RWPE2 (cell line): ENCODE data around the gene MAN1C1.

Experiments
- ATAC-seq: fragments of 200-7000 bp; cut with Tn5 transposase; 3 replicates; pipeline ENCODE4 v1.9.1; 2021; ENCODE audit warnings: low read depth
- DNase-seq: peaks from one replicate; pipeline ENCODE4 v3.0.0-alpha.2; 2020; ENCODE audit warnings: low spot score
- H3K27ac ChIP-seq: fragments of 450-650 bp; 2 replicates; pipeline ENCODE4 v1.5.1; 2017; ENCODE audit warnings: mild to moderate bottlenecking; ENCODE audit not compliant: poor library complexity, severe bottlenecking
- H3K27me3 ChIP-seq: fragments of 250-450 bp; sonication (Bioruptor Pico); 2 replicates; pipeline ENCODE4 v1.5.1; 2021; ENCODE audit warnings: mild to moderate bottlenecking, moderate library complexity; ENCODE audit not compliant: insufficient read depth, poor library complexity, severe bottlenecking
- H3K36me3 ChIP-seq: fragments of 250-450 bp; sonication (Bioruptor Pico); 2 replicates; pipeline ENCODE4 v1.5.1; 2020; ENCODE audit warnings: low read depth, mild to moderate bottlenecking, moderate library complexity
- H3K4me1 ChIP-seq: fragments of 250-450 bp; sonication (Bioruptor Pico); 2 replicates; pipeline ENCODE4 v1.5.1; 2021; ENCODE audit warnings: mild to moderate bottlenecking, moderate library complexity; ENCODE audit not compliant: insufficient read depth, poor library complexity, severe bottlenecking
- H3K4me3 ChIP-seq: fragments of 250-450 bp; sonication (Bioruptor Pico); 2 replicates; pipeline ENCODE4 v1.5.1; 2021; ENCODE audit warnings: mild to moderate bottlenecking, moderate library complexity; ENCODE audit not compliant: severe bottlenecking
- H3K9me3 ChIP-seq: fragments of 250-450 bp; sonication (Bioruptor Pico); 2 replicates; pipeline ENCODE4 v1.5.1; 2021; ENCODE audit warnings: mild to moderate bottlenecking, moderate library complexity; ENCODE audit not compliant: severe bottlenecking
- TF ChIP-seq, protein P1 (sequence below): fragments of 450-650 bp; IDR thresholded peaks from one replicate; pipeline ENCODE4 v1.5.1; 2017; ENCODE audit warnings: mild to moderate bottlenecking, moderate library complexity; ENCODE audit not compliant: poor library complexity, severe bottlenecking

Gene MAN1C1

DNA sequence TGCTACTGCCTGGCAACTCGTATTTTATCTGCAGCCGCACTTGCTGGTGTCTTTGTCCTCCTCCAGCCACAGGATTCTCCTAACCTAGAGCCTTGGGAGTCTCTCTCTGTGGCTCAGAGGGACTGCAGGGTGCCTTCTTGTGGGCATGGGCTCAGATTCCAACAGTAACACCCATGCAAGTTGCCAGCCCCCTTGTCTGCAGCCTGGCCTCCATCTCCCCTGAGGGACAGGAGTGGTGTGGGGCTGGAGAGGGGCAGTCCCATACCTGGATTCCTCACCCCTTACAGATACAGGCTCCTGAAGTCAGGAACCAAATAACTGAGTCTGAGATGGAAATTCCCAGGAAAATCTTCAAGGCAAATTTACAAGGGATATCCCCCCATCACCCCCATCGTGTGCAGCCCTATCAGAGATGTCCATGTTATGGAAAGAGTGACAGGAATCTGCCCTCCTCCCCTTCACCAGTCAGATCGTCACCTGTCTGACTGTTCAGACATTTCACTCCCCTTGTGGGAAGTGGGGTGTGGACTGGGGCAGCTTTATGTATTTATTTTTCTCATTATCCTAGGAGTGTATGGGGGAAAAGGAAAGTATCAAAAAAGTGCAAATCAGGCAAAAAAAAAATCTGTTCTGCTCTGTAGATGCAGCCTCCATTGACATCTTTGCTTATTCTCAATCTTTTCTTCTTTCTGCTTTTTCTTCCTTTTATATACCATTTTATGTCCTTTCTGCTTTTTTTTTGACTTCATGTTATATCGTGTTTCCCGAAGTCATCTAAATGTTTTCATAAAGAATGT is 70.8 kb downstream of the MAN1C1 start:
- no peaks in the 10 kb centered on the region for H3K27me3 ChIP-seq
- no peak overlapping the region for H3K4me3 ChIP-seq
- H3K27ac ChIP-seq, result no peak overlapping the region
- H3K36me3 ChIP-seq, result no peaks in the 10 kb centered on the region
- TF ChIP-seq, protein P1, sequence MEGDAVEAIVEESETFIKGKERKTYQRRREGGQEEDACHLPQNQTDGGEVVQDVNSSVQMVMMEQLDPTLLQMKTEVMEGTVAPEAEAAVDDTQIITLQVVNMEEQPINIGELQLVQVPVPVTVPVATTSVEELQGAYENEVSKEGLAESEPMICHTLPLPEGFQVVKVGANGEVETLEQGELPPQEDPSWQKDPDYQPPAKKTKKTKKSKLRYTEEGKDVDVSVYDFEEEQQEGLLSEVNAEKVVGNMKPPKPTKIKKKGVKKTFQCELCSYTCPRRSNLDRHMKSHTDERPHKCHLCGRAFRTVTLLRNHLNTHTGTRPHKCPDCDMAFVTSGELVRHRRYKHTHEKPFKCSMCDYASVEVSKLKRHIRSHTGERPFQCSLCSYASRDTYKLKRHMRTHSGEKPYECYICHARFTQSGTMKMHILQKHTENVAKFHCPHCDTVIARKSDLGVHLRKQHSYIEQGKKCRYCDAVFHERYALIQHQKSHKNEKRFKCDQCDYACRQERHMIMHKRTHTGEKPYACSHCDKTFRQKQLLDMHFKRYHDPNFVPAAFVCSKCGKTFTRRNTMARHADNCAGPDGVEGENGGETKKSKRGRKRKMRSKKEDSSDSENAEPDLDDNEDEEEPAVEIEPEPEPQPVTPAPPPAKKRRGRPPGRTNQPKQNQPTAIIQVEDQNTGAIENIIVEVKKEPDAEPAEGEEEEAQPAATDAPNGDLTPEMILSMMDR, result no peak
- ATAC-seq (no peak), DNase-seq (no peak)
- no peaks in the 10 kb centered on the region for H3K9me3 ChIP-seq
- no peaks in the 10 kb centered on the region for H3K4me1 ChIP-seq

DNA sequence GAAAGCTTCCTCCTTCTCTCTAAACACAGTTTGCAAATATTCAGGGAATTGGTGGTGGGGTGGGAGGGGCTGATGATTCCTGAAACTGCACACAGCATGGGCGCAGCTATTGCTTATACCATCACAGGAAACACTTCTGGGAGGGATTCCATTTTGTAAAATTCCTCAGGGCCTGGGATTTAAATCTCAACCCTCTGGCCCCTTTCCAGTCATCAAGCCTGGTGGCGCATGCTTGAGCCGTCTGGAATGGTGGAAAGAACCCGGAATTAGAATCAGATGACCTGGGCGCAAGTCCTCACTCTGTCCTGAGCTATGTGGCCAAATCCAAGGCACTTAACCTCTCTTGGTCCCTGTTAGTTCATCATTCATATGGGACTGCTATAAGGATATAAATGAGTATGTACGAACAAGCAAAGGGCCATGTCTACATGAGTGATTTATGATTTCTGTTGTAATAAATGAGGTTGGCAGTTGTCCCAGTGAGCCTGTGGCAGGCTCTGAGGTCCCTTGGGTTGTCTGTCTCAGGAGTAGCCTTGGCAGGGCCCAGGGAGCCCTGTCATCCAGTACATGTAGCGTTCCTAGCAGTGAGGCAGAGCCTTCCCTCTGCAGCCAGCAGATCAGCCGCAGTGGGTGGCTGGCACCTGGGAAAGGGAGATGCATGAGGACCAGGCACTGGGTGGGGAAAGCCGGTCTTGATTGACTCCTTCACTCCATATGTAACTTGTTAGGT is 72.0 kb downstream of the MAN1C1 start:
- no peaks in the 10 kb centered on the region for H3K4me1 ChIP-seq
- H3K36me3 ChIP-seq, result no peaks in the 10 kb centered on the region
- no peaks in the 10 kb centered on the region for H3K9me3 ChIP-seq
- DNase-seq (no peak), ATAC-seq (no peak)
- TF ChIP-seq, protein P1, result no peak
- no peak overlapping the region for H3K4me3 ChIP-seq
- no peaks in the 10 kb centered on the region for H3K27me3 ChIP-seq
- H3K27ac ChIP-seq, result no peak overlapping the region

DNA sequence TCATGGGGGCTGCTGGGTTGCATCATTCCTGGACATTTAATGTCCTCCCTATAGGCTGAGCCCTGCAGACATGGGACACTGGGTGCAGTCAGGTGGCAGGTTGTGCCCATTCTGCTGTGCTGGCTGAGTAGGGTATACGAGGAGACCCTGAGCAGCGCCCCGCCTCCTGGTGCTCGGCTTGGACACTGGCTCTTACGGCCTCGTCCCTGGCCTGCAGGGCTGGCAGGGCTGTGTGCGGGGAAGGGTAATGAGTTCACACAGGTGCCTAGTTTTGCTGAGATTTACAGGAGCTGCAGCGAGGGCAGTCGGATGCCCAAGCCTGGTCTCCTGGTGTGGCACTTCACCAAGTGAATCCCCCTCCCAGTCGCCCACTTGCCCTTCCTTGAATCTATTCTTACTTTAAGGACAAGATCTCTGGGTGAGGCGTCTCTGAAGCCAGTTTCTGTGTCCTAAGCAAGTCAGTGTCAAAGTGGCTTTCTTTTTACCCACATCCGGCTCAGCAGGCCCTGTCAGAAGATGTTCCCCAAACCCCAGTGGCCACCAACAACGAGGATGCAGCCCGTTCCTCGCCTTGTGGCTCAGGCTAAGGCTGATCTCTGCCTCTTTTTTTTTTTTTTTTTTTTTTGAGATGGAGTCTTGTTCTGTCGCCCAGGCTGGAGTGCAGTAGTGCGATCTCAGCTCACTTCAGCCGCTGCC is 73.2 kb downstream of the MAN1C1 start:
- Histone ChIP-seq H3K36me3 (no peaks in the 10 kb centered on the region), H3K27me3 (no peaks in the 10 kb centered on the region), H3K27ac (no peak overlapping the region), H3K4me1 (no peaks in the 10 kb centered on the region), H3K4me3 (no peak overlapping the region), H3K9me3 (no peaks in the 10 kb centered on the region)
- DNase-seq (no peak), ATAC-seq (no peak)
- TF ChIP-seq, protein P1, result no peak

DNA sequence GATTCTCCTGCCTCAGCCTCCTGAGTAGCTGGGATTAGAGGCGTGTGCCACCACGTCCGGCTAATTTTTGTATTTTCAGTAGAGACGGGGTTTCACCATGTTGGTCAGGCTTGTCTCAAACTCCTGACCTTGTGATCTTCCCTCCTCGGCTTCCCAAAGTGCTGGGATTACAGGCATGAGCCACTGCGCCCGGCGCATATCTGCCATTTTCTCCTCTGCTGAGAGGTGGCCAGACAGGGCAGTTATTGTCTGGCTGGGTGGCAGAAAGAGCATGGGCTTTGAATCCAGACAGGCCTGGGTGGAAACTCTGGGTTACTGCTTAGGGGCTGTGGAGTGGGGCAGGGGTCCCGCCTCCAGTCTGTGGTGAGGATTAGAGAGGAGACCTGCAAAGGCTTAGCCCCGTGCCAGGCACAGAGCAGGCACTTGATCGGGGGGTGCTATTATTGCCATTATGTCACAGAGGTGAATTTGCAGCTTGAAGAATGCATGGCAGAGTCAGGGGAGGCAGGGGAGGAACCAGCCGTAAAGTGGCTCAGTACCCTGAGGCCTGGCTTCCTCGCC is 73.9 kb downstream of the MAN1C1 start:
- Histone ChIP-seq H3K4me1 (peaks cover 5% of the 10 kb centered on the region), H3K9me3 (no peaks in the 10 kb centered on the region), H3K27ac (no peak overlapping the region), H3K4me3 (no peak overlapping the region), H3K36me3 (no peaks in the 10 kb centered on the region), H3K27me3 (no peaks in the 10 kb centered on the region)
- TF ChIP-seq, protein P1, result no peak
- DNase-seq (no peak), ATAC-seq (no peak)
